HepG2 (cell line): ENCODE results near the gene CMTM2. TPM values are rescaled to one million over a fixed set of nuclear protein-coding genes. Genes with fewer than 3 reads are reported as not detected.

Experiments used
- AKAP8 ChIP-seq: sonication (generic); formaldehyde crosslinking; IDR thresholded peaks from 2 replicates; pipeline ENCODE4 v1.5.1; 2020; ENCODE audit warnings: mild to moderate bottlenecking, missing genetic modification reagents
- BCL6 ChIP-seq: IDR thresholded peaks from 2 replicates; pipeline ENCODE4 v1.6.1; 2016; ENCODE audit warnings: missing genetic modification reagents, missing compliant biosample characterization
- EHMT2 ChIP-seq: fragments of 200-600 bp; sonication (generic); IDR thresholded peaks from 2 replicates; pipeline ENCODE4 v1.7.0; 2017; ENCODE audit warnings: antibody characterized with exemption, low read depth, low read length, borderline replicate concordance
- NBN ChIP-seq: fragments of 450-650 bp; conservative IDR thresholded peaks from 2 replicates; pipeline ENCODE4 v1.6.1; 2017
- NCOA2 ChIP-seq: sonication (generic); formaldehyde crosslinking; IDR thresholded peaks from 2 replicates; pipeline ENCODE4 v1.8.0; 2022; ENCODE audit warnings: inconsistent platforms
- PAF1 ChIP-seq: IDR thresholded peaks from 2 replicates; pipeline ENCODE4 v1.6.1; 2016; ENCODE audit warnings: missing genetic modification reagents, missing compliant biosample characterization
- POLR2A ChIP-seq, 2 experiments: IDR thresholded peaks; 2 replicates each; pipeline ENCODE4 v1.6.1; 2011; ENCODE audit warnings: low read depth in 2 of 2, low read length in 2 of 2, mild to moderate bottlenecking in 1 of 2, moderate library complexity in 1 of 2; ENCODE audit not compliant: insufficient read depth in 1 of 2
- REPIN1 ChIP-seq: sonication (generic); formaldehyde crosslinking; IDR thresholded peaks from 2 replicates; pipeline ENCODE4 v1.8.0; 2022; ENCODE audit warnings: missing genetic modification reagents, low read depth, mild to moderate bottlenecking, borderline replicate concordance
- RFX1 ChIP-seq: fragments of 450-650 bp; IDR thresholded peaks from 2 replicates; pipeline ENCODE4 v1.6.1; 2017
- ZFP62 ChIP-seq: sonication (generic); formaldehyde crosslinking; IDR thresholded peaks from 2 replicates; pipeline ENCODE4 v1.4.0; 2020; ENCODE audit warnings: missing genetic modification reagents
- ZNF546 ChIP-seq: sonication (generic); formaldehyde crosslinking; conservative IDR thresholded peaks from 2 replicates; pipeline ENCODE4 v1.8.1; 2023; ENCODE audit warnings: mild to moderate bottlenecking, missing genetic modification reagents
- ZNF570 ChIP-seq: sonication (generic); formaldehyde crosslinking; IDR thresholded peaks from 2 replicates; pipeline ENCODE4 v1.4.0; 2020; ENCODE audit warnings: mild to moderate bottlenecking, missing genetic modification reagents, borderline replicate concordance
- polyA plus RNA-seq, 8 experiments: library from polyadenylated mRNA; depleted of rRNA in 3 of 8; stranded (reverse) in 7 of 8; unstranded in 1 of 8; fragments of >200 nt; fragmentation: Illumina TruSeq in 4 of 8; extraction: Trizol in 4 of 8; gene quantifications; 2 replicates each; pipeline versions ENCODE4 v1.2.1 to v1.2.3, GENCODE V29; 2011 to 2016; ENCODE audit warnings: low read depth in 4 of 8, missing spikeins in 1 of 8, mixed read lengths in 1 of 8; ENCODE audit not compliant: insufficient read depth in 1 of 8
- total RNA-seq, 5 experiments: library from RNA; depleted of rRNA; stranded (reverse); fragments of >200 nt; fragmentation: Illumina TruSeq; extraction: Trizol; gene quantifications; 2 replicates each; pipeline ENCODE4 v1.2.3, GENCODE V29; 2016; ENCODE audit warnings: low read depth in 1 of 5
- TF ChIP-seq, protein P1 (sequence below): sonication (generic); formaldehyde crosslinking; IDR thresholded peaks from 2 replicates; pipeline ENCODE4 v1.5.1; 2020; ENCODE audit warnings: mild to moderate bottlenecking, missing genetic modification reagents, moderate library complexity
- TF ChIP-seq, protein P2 (sequence below): sonication (generic); formaldehyde crosslinking; IDR thresholded peaks from 2 replicates; pipeline ENCODE4 v1.9.0; 2021; ENCODE audit warnings: missing genetic modification reagents, mild to moderate bottlenecking, borderline replicate concordance
- TF ChIP-seq, protein P3 (sequence below): sonication (generic); formaldehyde crosslinking; IDR thresholded peaks from 2 replicates; pipeline ENCODE4 v1.8.1; 2023; ENCODE audit warnings: missing genetic modification reagents, inconsistent platforms, borderline replicate concordance
- TF ChIP-seq, protein P4 (sequence below): IDR thresholded peaks from 2 replicates; pipeline ENCODE4 v1.6.1; 2016; ENCODE audit warnings: control low read depth
- TF ChIP-seq, protein P5 (sequence below): sonication (generic); formaldehyde crosslinking; IDR thresholded peaks from 2 replicates; pipeline ENCODE4 v1.5.0; 2020; ENCODE audit warnings: mild to moderate bottlenecking, low read depth, missing genetic modification reagents, borderline replicate concordance
- TF ChIP-seq, protein P6 (sequence below): sonication (generic); formaldehyde crosslinking; IDR thresholded peaks from 2 replicates; pipeline ENCODE4 v1.4.0; 2020; ENCODE audit warnings: mild to moderate bottlenecking, missing genetic modification reagents
- TF ChIP-seq, protein P7 (sequence below): sonication (generic); formaldehyde crosslinking; IDR thresholded peaks from 2 replicates; pipeline ENCODE4 v1.8.1; 2023; ENCODE audit warnings: mild to moderate bottlenecking, missing genetic modification reagents, borderline replicate concordance

CMTM2 gene
- total and polyA plus RNA-seq, 2 of the 13 experiments (the other 11 are each of a cell fraction or from before 2014, with no cell fraction given), result not detected

DNA sequence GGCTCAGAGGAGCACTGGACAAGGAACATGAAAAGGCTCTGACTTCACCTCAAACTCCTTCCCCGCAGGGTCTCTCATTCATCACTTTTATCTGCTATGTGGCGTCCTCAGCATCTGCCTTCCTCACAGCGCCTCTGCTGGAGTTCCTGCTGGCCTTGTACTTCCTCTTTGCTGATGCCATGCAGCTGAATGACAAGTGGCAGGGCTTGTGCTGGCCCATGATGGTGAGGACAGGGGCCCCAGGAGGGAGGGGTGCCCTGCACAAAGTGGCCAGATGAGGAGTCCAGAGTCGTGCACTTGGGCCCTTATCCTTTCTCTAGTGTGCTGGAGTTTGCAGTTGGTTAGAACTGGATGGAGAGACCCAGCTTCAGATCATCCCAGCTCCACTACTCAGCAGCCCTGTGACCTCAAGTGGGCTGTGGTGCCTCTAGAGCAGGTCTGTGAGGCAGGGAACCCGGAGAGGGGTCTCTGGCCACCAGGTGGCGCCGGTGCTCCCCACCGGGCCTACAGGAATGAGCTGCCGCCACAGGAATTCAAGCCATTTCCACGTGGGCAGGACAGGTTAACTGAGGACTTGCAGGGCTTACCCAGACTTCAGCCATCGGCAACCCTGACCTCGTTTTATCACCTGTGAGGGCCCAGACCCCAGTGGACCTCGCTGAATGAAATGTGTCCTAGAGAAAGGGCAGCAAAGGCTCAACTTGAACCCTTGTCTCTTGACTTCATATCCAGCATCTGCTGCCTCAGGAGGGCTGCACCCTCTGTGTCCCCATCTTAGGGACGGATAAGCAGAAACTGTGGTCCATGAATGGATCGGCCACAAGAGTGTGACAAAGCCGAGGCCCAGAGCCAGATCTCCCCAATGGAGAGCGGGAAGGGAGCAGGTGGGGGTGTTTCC is 29.2 kb downstream of the CMTM2 start (continued):
- TF ChIP-seq, protein P1, sequence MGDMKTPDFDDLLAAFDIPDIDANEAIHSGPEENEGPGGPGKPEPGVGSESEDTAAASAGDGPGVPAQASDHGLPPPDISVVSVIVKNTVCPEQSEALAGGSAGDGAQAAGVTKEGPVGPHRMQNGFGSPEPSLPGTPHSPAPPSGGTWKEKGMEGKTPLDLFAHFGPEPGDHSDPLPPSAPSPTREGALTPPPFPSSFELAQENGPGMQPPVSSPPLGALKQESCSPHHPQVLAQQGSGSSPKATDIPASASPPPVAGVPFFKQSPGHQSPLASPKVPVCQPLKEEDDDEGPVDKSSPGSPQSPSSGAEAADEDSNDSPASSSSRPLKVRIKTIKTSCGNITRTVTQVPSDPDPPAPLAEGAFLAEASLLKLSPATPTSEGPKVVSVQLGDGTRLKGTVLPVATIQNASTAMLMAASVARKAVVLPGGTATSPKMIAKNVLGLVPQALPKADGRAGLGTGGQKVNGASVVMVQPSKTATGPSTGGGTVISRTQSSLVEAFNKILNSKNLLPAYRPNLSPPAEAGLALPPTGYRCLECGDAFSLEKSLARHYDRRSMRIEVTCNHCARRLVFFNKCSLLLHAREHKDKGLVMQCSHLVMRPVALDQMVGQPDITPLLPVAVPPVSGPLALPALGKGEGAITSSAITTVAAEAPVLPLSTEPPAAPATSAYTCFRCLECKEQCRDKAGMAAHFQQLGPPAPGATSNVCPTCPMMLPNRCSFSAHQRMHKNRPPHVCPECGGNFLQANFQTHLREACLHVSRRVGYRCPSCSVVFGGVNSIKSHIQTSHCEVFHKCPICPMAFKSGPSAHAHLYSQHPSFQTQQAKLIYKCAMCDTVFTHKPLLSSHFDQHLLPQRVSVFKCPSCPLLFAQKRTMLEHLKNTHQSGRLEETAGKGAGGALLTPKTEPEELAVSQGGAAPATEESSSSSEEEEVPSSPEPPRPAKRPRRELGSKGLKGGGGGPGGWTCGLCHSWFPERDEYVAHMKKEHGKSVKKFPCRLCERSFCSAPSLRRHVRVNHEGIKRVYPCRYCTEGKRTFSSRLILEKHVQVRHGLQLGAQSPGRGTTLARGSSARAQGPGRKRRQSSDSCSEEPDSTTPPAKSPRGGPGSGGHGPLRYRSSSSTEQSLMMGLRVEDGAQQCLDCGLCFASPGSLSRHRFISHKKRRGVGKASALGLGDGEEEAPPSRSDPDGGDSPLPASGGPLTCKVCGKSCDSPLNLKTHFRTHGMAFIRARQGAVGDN (CRISPR knock-in tag), result peak; percentile 100
- TF ChIP-seq ZNF570 (CRISPR knock-in tag), result no peak
- TF ChIP-seq, protein P2, sequence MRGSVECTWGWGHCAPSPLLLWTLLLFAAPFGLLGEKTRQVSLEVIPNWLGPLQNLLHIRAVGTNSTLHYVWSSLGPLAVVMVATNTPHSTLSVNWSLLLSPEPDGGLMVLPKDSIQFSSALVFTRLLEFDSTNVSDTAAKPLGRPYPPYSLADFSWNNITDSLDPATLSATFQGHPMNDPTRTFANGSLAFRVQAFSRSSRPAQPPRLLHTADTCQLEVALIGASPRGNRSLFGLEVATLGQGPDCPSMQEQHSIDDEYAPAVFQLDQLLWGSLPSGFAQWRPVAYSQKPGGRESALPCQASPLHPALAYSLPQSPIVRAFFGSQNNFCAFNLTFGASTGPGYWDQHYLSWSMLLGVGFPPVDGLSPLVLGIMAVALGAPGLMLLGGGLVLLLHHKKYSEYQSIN (CRISPR knock-in tag), result no peak
- peak; percentile 69; the same call in 1 of the 2 replicates for TF ChIP-seq BCL6 (CRISPR knock-in tag)
- TF ChIP-seq, protein P3, sequence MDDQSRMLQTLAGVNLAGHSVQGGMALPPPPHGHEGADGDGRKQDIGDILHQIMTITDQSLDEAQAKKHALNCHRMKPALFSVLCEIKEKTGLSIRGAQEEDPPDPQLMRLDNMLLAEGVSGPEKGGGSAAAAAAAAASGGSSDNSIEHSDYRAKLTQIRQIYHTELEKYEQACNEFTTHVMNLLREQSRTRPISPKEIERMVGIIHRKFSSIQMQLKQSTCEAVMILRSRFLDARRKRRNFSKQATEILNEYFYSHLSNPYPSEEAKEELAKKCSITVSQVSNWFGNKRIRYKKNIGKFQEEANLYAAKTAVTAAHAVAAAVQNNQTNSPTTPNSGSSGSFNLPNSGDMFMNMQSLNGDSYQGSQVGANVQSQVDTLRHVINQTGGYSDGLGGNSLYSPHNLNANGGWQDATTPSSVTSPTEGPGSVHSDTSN, result no peak
- no peak for TF ChIP-seq NBN
- TF ChIP-seq REPIN1 (CRISPR knock-in tag), result peak; percentile 82
- TF ChIP-seq, protein P4, sequence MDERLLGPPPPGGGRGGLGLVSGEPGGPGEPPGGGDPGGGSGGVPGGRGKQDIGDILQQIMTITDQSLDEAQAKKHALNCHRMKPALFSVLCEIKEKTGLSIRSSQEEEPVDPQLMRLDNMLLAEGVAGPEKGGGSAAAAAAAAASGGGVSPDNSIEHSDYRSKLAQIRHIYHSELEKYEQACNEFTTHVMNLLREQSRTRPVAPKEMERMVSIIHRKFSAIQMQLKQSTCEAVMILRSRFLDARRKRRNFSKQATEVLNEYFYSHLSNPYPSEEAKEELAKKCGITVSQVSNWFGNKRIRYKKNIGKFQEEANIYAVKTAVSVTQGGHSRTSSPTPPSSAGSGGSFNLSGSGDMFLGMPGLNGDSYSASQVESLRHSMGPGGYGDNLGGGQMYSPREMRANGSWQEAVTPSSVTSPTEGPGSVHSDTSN (CRISPR knock-in tag), result no peak
- peak; percentile 75 for TF ChIP-seq NCOA2 (CRISPR knock-in tag)
- TF ChIP-seq AKAP8 (CRISPR knock-in tag), result no peak
- TF ChIP-seq RFX1, result no peak
- TF ChIP-seq, protein P5, sequence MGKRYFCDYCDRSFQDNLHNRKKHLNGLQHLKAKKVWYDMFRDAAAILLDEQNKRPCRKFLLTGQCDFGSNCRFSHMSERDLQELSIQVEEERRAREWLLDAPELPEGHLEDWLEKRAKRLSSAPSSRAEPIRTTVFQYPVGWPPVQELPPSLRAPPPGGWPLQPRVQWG (CRISPR knock-in tag), result no peak
- no peak for TF ChIP-seq PAF1
- peak in 1 of 2 experiments; percentile 35; a peak in 1 of 4 replicates for TF ChIP-seq POLR2A (IDR thresholded peaks at IDR 0.05; ENCODE audit: insufficient read depth in 1 of 2, low read depth in 2 of 2, low read length in 2 of 2)
- TF ChIP-seq, protein P6, sequence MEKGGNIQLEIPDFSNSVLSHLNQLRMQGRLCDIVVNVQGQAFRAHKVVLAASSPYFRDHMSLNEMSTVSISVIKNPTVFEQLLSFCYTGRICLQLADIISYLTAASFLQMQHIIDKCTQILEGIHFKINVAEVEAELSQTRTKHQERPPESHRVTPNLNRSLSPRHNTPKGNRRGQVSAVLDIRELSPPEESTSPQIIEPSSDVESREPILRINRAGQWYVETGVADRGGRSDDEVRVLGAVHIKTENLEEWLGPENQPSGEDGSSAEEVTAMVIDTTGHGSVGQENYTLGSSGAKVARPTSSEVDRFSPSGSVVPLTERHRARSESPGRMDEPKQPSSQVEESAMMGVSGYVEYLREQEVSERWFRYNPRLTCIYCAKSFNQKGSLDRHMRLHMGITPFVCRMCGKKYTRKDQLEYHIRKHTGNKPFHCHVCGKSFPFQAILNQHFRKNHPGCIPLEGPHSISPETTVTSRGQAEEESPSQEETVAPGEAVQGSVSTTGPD (CRISPR knock-in tag), result no peak
- TF ChIP-seq, protein P7, sequence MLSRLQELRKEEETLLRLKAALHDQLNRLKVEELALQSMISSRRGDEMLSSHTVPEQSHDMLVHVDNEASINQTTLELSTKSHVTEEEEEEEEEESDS (CRISPR knock-in tag), result 0 out of 2 replicates have a peak, but pooled peaks have one; percentile 55
- no peak for TF ChIP-seq EHMT2
- 0 out of 2 replicates have a peak, but pooled peaks have one; percentile 19 for TF ChIP-seq ZNF546 (CRISPR knock-in tag)
- TF ChIP-seq ZFP62, result no peak
